Adrenal gland (tissue), 5 donors: Measurements from ENCODE around the gene PRKCE.

ENCODE experiments used
- CTCF ChIP-seq, 6 experiments: fragments of 450-650 bp in 4 of 6; fragments of 200-600 bp in 2 of 6; sonication (generic) in 1 of 6; IDR thresholded peaks; 1 replicate in 5 of 6; 2 replicates in 1 of 6; pipeline versions ENCODE4 v1.5.1 to v1.8.0; 2016 to 2021; ENCODE audit warnings: antibody characterized with exemption in 6 of 6, mild to moderate bottlenecking in 2 of 6, moderate library complexity in 1 of 6
- POLR2A ChIP-seq, 2 donors: fragments of 450-650 bp; IDR thresholded peaks; one replicate each; pipeline ENCODE4 v1.6.1; 2017; ENCODE audit warnings: antibody characterized with exemption in 2 of 2, mild to moderate bottlenecking in 2 of 2, moderate library complexity in 1 of 2
- donor health status: DM: no; HTN: no; CAD: no.

GRCh38 chr2:46073540-46074046 is 422.1 kb downstream of the PRKCE start:
- TF ChIP-seq CTCF (IDR thresholded peaks at IDR 0.05) (no peak), POLR2A (IDR thresholded peaks at IDR 0.05) (no peak)
